Sigmoid colon (tissue), 7 donors: ENCODE data around the gene SYNGAP1. TPM values are rescaled to one million over a fixed set of nuclear protein-coding genes. Genes with fewer than 3 reads are reported as not detected.
A peak's percentile ranks its signal among the peaks of the same experiment; 100 is the strongest.

Source experiments
- DNase-seq: peaks from one replicate; pipeline ENCODE4 v3.0.0-alpha.2; 2019
- H3K27ac ChIP-seq, 4 donors: fragments of 200-600 bp; sonication (generic); one replicate each; pipeline ENCODE4 v1.5.1; 2016 to 2019; ENCODE audit warnings: mild to moderate bottlenecking in 1 of 4
- H3K27me3 ChIP-seq, 3 donors: fragments of 200-600 bp; sonication (generic); one replicate each; pipeline ENCODE4 v1.5.1; 2019; ENCODE audit warnings: mild to moderate bottlenecking in 1 of 3
- H3K36me3 ChIP-seq, 4 donors: fragments of 200-600 bp; sonication (generic); one replicate each; pipeline ENCODE4 v1.5.1; 2016 to 2019
- H3K4me1 ChIP-seq, 4 donors: fragments of 200-600 bp; sonication (generic); one replicate each; pipeline ENCODE4 v1.5.1; 2017 to 2019
- H3K4me3 ChIP-seq, 4 donors: fragments of 200-600 bp; sonication (generic); one replicate each; pipeline ENCODE4 v1.5.1; 2017 to 2019; ENCODE audit warnings: mild to moderate bottlenecking in 2 of 4, moderate library complexity in 1 of 4
- H3K9me3 ChIP-seq, 4 donors: fragments of 200-600 bp in 3 of 4; sonication (generic) in 3 of 4; one replicate each; pipeline versions ENCODE4 v1.5.1 to v1.6.1; 2013 to 2019
- CTCF ChIP-seq, 4 experiments: fragments of 450-650 bp in 3 of 4; fragments of 200-600 bp in 1 of 4; IDR thresholded peaks; one replicate each; pipeline ENCODE4 v1.5.1; 2016 to 2019; ENCODE audit warnings: antibody characterized with exemption in 4 of 4, mild to moderate bottlenecking in 3 of 4, moderate library complexity in 2 of 4
- EP300 ChIP-seq, 4 donors: sonication (generic); formaldehyde crosslinking; IDR thresholded peaks; one replicate each; pipeline ENCODE4 v1.6.1; 2017; ENCODE audit warnings: antibody characterized with exemption in 4 of 4
- POLR2A ChIP-seq, 2 donors: fragments of 450-650 bp; IDR thresholded peaks; one replicate each; pipeline ENCODE4 v1.6.1; 2016; ENCODE audit warnings: antibody characterized with exemption in 2 of 2, mild to moderate bottlenecking in 2 of 2, moderate library complexity in 2 of 2
- POLR2AphosphoS5 ChIP-seq, 4 donors: sonication (generic); formaldehyde crosslinking; IDR thresholded peaks; one replicate each; pipeline ENCODE4 v1.6.1; 2017; ENCODE audit warnings: antibody characterized with exemption in 4 of 4
- WGBS, 2 donors: extraction: QIAGEN DNeasy Blood & Tissue Kit; methylation state at CpG; one replicate each; pipeline ENCODE4 v1.1.7; 2013; 5-methylcytosine and 5-hydroxymethylcytosine counted together
- intact Hi-C: fragments of 100-400 bp; cut with DNase I; formaldehyde crosslinking; loops from one replicate; pipeline ENCODE4 v1.15.1; 2023
- polyA plus RNA-seq, 3 donors: library from polyadenylated mRNA; stranded (reverse); fragments of 200-250 nt; gene quantifications; one replicate each; pipeline ENCODE4 v1.2.3, GENCODE V29; 2013
- total RNA-seq, 4 donors: library from RNA; depleted of rRNA; stranded (reverse); fragments of >200 nt; gene quantifications; one replicate each; pipeline ENCODE4 v1.1.0, GENCODE V29; 2016
- donor health status: healthy with polysubstance abuse.
- donor health status: Bipolar disorder and iron deficiency.
- donor health status: healthy.

SYNGAP1 gene
- total and polyA plus RNA-seq, 7 donors, result 0.92 to 24.6 (median 9.9) TPM

GRCh38 chr6:33390173-33390572 lies 29.7 kb upstream of the SYNGAP1 start:
- no peak overlapping the region for H3K4me3 ChIP-seq
- peak overlapping the region in 3 of 4 donors; percentile 89 to 95 (median 94) for H3K27ac ChIP-seq
- no peak for TF ChIP-seq EP300 (IDR thresholded peaks at IDR 0.05)
- no peaks in the 10 kb centered on the region for H3K27me3 ChIP-seq
- intact Hi-C loops, result loop anchor here (2.0 to 10.0 kb wide), 3 partner anchors 65 to 185 kb away; partner anchors contain the start of genes RPS18, VPS52 and ZBTB9
- H3K36me3 ChIP-seq, result no peaks in the 10 kb centered on the region
- WGBS, 2 donors, result 90 to 97% methylated on average over 2 of the region's 2 CpGs
- no peak for DNase-seq
- H3K9me3 ChIP-seq, result no peaks in the 10 kb centered on the region
- peaks cover 0 to 14% (median 12%) of the 10 kb centered on the region in 4 donors for H3K4me1 ChIP-seq

GRCh38 chr6:33390767-33391277 lies 29.0 kb upstream of the SYNGAP1 start:
- intact Hi-C loops, result loop anchor here (1.0 to 10.0 kb wide), 4 partner anchors 35 to 184 kb away; partner anchors contain the start of genes RPS18, VPS52 and ZBTB9
- H3K4me3 ChIP-seq, result peak overlapping the region; percentile 4 to 56 (median 38)
- no peaks in the 10 kb centered on the region for H3K9me3 ChIP-seq
- no peaks in the 10 kb centered on the region for H3K36me3 ChIP-seq
- DNase-seq, result no peak
- 79 to 85% methylated on average over 9 of the region's 9 CpGs for WGBS, 2 donors
- no peak for TF ChIP-seq EP300 (IDR thresholded peaks at IDR 0.05)
- TF ChIP-seq POLR2AphosphoS5 (IDR thresholded peaks at IDR 0.05), result no peak
- TF ChIP-seq POLR2A (IDR thresholded peaks at IDR 0.05), result no peak
- TF ChIP-seq CTCF (IDR thresholded peaks at IDR 0.05), result no peak
- H3K27me3 ChIP-seq, result no peaks in the 10 kb centered on the region
- H3K4me1 ChIP-seq, result peaks cover 0 to 14% (median 12%) of the 10 kb centered on the region in 4 donors
- peak overlapping the region; percentile 86 to 95 (median 92) for H3K27ac ChIP-seq

- Histone ChIP-seq H3K36me3 (no peaks in the 10 kb centered on the region), H3K4me1 (peaks cover 0 to 14% (median 12%) of the 10 kb centered on the region in 4 donors), H3K27ac (peak within 1 kb of the TSS; percentile 86 to 95 (median 92)), H3K4me3 (peak within 1 kb of the TSS; percentile 30 to 56 (median 50)), H3K27me3 (no peaks in the 10 kb centered on the region), H3K9me3 (no peaks in the 10 kb centered on the region)
- intact Hi-C loops, result loop anchor here (1.0 to 10.0 kb wide), 4 partner anchors 35 to 183 kb away; partner anchors contain the start of genes RPS18, VPS52 and ZBTB9
- peak; percentile 33 to 88 (median 46) for TF ChIP-seq POLR2AphosphoS5 (IDR thresholded peaks at IDR 0.05)
- peak in 2 of 4 donors; percentile 49 to 96 for TF ChIP-seq EP300 (IDR thresholded peaks at IDR 0.05)
- peak; percentile 92 to 99 (median 96) for TF ChIP-seq CTCF (IDR thresholded peaks at IDR 0.05)
- no peak for TF ChIP-seq POLR2A (IDR thresholded peaks at IDR 0.05)
- DNase-seq, result peak; percentile 100
- 0% methylated on average over 67 of the region's 67 CpGs for WGBS, 2 donors
Observed at GRCh38 chr6:33391278-33391921, 28.5 kb upstream of the SYNGAP1 start, which contains the start of gene KIFC1. Gene KIFC1 (plus strand): TSS chr6:33391823. CDS start chr6:33391986, 163 bp downstream.

- H3K4me1 ChIP-seq, result peaks cover 0 to 14% (median 12%) of the 10 kb centered on the region in 4 donors
- H3K27ac ChIP-seq, result peak overlapping the region; percentile 86 to 95 (median 92)
- no peaks in the 10 kb centered on the region for H3K36me3 ChIP-seq
- intact Hi-C loops, result loop anchor here (1.0 to 10.0 kb wide), 5 partner anchors 17 to 183 kb away; partner anchors contain the start of genes RPS18, VPS52 and ZBTB9
- H3K9me3 ChIP-seq, result no peaks in the 10 kb centered on the region
- no peaks in the 10 kb centered on the region for H3K27me3 ChIP-seq
- WGBS, 2 donors, result 0 to 1% methylated on average over 31 of the region's 31 CpGs
- peak overlapping the region; percentile 30 to 56 (median 50) for H3K4me3 ChIP-seq
- TF ChIP-seq POLR2AphosphoS5 (IDR thresholded peaks at IDR 0.05), result no peak
- TF ChIP-seq POLR2A (IDR thresholded peaks at IDR 0.05), result no peak
- no peak for TF ChIP-seq CTCF (IDR thresholded peaks at IDR 0.05)
- no peak for TF ChIP-seq EP300 (IDR thresholded peaks at IDR 0.05)
- no peak for DNase-seq
Observed at GRCh38 chr6:33391922-33392594, 27.8 kb upstream of the SYNGAP1 start.
